GM18909 (cell line): ENCODE data around the gene MALRD1.
"Not testable (repeated sequence)": the region's sequence is repeated elsewhere in the genome, so short reads cannot be mapped to it uniquely, and the experiment has no call there.

Experiments
- ATAC-seq: cut with Tn5 transposase; IDR thresholded peaks from one replicate; pipeline ENCODE4 v1.9.1; 2021; ENCODE audit warnings: mild to moderate bottlenecking; ENCODE audit not compliant: unreplicated experiment, poor library complexity

The MALRD1 gene

DNA sequence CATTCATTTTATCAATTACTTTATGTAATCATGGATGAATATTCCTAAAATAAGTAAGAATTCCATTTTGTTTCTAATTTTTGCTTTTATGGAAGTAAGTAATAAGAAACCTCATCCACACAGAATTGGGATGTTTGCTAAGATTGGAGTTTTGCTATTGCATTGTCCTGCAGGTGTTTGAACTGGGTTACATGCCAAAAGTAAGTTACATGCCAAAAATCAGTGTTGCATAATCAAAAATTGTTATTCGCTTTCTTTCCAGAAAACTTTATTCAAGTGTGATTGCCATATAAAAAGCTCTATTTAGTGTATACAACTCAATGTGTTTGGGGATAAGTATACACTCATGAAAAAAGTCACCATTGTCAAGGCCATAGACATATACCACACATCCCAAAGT lies 420.9 kb downstream of the MALRD1 start:
- no peak for ATAC-seq

DNA sequence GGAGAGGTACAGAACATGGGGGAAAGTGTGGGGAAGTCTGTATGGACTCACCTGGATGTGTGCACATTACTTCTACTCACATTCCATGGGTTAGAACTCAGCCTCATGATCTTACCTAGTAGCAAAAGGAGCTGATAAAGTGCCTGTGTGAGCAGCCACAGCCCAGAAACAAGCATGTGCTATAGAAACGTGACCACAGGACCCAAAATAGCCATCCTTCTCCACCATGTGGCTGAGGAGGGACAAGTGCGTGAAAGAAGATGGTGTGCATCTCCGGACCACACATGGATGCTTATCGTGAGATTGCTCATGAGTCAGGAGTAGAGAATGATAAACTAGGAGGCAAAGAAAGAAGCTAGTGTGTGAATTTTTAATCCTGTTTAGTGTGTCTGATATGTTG lies 431.3 kb downstream of the MALRD1 start:
- ATAC-seq, result no peak

DNA sequence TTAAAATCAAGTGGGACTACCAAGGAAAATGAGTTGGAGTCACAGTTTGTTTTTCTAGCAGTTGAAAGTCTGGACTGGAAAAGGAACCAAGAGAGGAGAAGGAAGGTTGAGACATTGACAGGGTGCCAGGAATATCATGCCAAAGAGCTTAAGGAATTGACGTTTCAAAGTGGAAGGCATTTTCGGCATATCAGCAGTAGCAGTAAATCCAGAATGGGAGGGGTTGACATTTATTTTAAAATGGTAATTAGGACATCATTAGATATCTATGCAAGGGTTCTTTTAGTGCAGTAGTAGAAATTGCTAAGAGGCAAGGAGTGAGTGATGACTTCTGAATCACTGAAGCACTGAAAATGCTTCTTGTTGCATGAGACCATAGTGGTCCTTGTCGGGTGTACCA lies 431.8 kb downstream of the MALRD1 start:
- no peak for ATAC-seq

DNA sequence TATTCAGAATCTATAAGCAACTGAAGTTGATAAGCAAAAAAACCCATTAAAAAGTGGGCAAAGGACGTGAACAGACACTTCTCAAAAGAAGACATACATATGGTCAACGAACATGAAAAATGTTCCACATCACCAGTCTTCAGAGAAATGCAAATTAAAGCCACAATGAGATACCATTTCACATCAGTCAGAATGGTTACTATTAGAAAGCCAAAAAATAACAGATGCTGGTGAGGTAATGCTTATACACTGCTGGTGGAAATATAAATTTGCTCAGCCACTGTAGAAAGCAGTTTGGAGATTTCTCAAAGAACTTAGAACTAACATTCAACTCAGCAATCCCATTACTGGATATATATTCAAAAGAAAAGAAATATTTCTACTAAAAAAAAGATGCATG lies 434.8 kb downstream of the MALRD1 start:
- no peak for ATAC-seq

DNA sequence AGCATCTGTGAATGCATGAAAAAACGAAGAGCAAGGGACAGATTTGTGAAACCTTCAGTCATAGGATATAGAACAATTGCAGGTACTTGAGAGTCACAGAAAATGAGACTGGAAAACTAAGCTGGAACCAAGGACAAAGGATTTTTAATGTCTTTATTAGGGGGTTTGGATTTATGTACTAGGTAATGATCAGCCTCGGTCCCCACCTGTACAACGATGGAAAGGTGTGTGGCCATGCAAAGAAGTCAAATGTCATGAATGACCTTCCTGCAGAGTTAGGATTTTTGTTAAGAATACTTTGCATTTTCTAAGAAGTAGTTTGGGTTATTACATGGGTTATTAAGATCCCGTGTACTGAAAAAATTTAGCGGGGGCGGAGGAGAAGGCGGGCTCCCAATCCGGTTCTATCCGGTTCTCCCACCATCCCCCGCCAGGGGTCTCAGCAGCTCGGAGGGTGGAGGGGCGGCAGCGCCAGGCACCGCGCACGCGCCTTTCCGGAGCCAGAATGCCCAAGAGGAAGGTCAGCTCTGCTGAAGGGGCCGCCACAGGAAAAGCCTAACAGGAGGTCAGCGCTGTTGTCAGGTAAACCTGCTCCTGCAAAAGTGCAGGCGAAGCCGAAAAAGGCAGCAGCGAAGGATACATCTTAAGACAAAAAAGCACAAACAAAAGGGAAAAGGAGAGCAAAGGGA lies 440.1 kb downstream of the MALRD1 start:
- ATAC-seq, result no peak

DNA sequence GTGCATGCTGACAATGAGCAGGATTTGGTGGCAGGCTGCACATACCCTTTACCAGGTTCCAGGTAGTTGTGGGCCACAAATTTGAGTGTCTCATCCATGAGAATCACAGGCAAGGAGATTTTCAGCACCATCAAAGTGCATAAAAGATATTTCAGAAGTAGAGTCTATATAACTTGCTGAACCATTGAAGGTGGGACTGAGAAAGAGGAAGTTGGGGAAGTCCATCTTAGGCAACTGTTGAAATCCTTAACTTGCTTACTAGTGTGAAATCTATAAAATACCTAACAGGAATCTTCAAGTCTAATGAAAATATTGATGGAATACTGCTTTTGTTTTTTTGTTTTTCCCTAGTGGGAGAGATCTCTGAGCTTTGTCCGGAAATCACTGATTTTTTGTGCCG lies 442.6 kb downstream of the MALRD1 start:
- no peak for ATAC-seq

DNA sequence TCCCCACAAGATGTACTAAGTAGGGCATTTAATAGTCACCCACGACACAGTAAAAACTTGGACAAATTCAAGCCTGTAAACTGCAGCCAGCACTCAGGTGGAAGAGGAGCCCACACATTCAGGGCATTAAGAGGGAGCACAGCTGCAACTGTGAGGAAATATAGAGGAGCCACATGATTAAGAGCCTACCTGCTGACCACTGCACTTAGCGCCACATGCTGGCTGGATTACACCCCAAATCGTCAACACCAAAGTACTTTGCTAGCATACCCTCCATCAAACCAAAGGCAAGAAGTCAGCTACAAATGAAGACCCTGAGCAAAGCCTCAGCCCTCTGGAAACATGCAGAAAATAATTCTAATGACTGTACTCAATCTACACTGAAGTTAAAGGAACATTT lies 445.3 kb downstream of the MALRD1 start:
- ATAC-seq, result no peak

DNA sequence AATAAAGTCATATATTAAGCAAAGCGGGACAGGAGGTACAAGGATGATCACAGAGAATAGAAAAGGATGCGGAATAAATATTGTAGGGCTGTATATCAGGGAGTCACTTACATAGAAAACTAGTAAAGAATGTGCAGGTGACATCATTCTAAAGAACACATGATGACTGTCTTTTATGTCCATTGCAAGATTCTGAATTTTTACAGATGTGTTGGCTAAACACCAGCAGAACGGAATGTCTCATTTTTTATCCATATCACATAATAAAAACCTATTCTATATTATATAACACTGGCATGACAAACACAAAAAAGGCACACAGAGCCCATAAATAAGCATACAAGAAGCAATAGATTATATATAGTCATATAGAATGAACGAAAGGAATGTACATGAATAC lies 448.4 kb downstream of the MALRD1 start:
- no peak for ATAC-seq

DNA sequence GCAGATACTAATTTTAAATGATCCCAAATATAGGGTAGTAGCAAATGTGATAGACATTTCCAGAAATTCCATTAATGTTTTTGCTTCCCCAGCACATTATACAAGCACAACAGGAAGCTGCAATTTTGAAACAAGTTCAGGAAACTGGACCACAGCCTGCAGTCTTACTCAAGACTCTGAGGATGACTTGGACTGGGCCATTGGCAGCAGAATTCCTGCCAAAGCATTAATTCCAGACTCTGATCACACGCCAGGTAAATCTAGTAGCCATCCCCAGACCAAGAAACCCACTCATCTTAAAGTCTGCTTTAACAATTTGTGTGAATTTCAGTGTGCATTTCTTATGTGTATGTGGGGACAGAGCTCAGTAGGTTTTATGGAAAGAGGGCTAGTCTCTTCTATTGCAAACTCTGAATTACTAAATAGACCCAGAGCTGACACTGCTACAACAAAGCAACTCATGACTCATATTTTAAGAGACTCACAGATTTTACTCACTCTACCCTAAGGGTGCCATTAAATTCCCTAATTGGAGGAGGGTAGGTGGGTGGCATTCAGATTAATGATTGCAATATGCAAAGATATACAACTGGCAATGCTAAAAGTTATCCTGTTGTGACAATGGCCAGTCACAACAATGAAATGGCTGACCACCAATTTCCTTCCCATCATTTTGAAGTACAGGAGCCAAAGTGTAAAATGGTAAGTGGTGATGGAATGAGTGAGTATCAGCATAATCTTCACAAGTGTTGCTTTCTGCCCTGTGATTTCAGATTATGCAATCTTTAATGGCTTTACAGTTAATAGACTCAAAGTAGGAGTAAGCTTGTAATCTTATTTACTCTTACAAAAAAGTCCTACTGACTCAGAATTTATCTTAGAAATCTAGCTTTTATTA lies 450.0 kb downstream of the MALRD1 start:
- no peak for ATAC-seq

DNA sequence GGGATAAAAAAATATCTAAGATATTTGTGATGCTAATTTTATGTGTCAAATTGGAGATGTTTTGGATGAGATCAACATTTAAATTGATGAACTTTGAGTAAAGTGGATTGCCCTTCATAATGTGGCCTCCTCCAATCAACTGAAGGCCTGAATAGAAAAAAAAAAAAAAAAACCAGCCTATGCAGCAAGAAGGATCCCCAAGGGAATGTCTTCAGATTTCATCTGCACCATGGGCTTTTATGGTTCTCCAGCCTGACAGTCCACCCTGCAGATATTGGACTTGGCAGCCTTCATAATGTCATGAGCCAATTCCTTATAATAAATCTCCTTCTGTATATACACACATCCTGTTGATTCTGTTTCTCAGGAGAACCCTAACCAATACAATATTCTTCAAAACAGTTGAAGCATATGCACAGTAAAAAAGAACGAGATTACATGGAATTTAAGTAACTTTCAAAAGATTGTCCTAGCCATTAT lies 450.7 kb downstream of the MALRD1 start:
- no peak for ATAC-seq

DNA sequence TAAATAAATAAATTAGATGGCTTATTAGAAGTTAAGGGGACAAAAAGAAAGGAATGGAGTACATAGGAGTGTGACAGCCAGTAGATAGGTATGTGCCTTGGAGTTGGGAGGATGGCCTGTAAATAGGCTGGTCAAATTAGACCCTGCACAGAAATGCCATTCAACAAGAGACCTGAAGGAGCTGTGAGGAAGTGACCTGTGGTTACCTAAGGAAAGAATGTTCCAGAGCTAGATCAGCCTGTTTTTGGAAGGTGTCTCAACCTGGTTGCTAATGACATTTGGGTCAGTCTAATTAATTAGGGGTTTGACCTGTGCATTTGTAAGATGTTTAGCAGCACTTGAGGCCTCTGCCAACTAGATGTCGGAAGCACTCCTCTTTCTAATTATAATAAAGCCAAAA lies 452.4 kb downstream of the MALRD1 start:
- ATAC-seq, result no peak

DNA sequence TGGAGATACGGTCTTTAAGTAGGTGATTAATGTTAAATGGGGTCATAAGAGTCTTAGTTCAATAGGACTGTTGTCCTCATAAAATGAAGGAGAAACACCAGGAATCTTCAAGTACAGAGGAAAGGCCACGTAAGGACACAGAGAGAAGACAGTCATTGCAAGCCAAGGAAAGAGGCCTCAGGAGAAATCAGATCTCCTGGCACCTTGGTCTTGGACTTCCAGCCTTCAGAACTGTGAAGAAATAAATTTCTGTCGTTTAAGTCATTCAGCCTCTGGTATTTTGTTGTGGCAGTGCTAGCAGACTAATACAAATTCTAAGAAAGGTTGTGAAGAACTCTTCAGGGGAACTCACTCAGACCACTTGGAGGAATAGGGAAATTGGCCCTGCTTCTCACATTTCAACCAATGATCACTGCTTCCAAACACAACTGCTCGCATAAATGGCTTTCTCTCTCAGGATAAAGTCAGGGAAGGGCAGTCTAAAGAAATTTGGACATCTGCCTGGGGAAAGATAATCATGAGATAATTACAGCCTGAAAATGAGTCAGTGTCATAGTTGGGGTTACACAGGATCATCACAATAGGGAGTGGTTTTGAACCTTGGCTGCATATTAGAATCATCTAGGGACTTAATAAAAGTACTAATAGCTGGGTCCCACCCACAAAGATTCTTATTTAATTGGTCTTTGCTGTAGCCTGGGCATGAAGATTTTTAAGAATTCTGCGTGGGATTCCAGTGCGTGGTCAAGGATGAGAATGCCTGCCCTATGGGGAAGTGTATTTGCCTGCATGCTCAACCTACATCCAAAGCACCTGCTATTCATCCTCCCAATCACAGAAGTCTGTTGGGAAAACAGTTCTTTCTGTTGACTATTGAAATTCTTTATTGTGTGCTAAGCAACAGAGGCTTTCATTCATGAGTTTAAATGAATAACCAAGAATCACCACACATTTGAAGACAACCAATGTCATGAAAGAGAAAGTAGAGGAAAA lies 457.0 kb downstream of the MALRD1 start:
- no peak for ATAC-seq

DNA sequence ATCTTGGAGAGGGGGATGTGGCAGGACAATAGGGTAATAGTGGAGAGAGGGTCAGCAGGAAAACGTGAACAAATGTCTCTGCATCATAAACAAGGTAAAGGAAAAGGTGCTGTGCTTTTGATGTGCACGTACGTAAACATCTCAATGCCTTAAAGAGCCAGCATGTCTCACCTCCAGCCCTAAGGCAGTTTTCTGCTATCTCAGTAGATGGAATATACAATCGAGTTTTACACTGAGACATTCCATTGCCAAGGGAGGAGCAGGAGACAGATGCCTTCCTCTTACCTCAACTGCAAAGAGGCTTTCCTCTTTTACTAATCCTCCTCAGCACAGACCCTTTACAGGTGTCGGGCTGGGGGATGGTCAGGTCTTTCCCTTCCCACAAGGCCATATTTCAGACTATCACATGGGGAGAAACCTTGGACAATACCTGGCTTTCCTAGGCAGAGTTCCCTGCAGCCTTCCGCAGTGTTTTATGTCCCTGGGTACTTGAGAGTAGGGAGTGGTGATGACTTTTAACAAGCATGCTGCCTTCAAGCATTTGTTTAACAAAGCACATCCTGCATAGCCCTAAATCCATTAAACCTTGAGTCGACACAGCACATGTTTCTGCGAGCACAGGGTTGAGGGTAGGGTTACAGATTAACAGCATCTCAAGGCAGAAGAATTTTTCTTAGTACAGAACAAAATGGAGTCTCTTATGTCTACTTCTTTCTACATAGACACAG lies 461.6 kb downstream of the MALRD1 start:
- ATAC-seq, result not testable (repeated sequence)

DNA sequence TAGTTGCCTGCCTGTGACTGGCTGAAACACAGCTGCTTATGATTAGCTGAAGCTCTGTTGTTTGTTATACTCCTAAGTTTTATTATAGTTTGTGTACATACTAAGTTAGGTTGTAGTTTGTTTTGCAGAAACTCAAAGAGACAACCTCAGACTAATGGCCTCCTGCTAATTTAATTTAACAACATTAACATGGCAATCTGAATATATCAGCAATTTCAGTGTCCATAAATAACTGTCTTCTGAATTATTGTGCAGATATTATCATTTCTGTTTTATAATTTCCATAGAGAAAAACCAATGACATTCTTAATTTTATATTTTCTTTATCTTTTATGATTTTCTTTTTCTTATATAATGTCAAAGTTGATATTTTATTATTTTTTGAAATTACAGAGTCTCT lies 469.5 kb downstream of the MALRD1 start:
- no peak for ATAC-seq

DNA sequence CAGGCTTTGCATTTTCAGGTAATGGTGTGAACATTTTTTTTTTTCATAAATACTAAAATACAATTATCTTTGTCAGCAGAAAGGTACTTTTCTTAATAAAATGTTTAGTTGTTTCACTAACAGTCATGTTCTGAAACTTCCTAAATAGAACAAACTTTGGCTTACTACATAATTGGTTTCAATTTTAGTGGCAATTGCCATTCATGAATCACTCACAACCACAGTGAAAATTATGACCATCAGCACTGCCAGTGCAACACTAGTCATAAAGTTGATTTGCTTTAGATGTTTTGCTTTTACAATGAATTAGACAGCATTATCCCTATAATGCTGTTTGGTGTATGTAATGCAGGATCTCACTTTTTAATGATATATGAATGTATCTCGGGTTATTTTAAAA lies 470.0 kb downstream of the MALRD1 start:
- ATAC-seq, result no peak

DNA sequence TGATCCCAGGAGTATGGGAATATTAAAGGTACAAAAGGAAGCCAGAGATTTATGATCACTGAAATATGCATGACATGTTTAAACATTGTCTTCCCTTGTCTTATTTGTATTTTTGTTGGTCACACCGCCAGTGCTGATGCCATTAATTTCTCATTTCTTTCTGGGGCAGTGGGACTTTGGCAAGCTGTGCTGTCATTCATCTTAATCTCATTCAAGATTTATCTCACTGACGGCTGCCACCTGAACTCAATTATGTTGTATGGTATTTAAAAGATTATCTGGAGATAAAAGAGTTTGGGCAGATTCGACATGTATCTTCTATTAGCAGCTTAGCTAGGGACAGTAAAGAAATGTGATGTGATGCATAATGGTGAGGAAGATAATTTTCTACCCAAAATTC lies 482.7 kb downstream of the MALRD1 start:
- ATAC-seq, result no peak

DNA sequence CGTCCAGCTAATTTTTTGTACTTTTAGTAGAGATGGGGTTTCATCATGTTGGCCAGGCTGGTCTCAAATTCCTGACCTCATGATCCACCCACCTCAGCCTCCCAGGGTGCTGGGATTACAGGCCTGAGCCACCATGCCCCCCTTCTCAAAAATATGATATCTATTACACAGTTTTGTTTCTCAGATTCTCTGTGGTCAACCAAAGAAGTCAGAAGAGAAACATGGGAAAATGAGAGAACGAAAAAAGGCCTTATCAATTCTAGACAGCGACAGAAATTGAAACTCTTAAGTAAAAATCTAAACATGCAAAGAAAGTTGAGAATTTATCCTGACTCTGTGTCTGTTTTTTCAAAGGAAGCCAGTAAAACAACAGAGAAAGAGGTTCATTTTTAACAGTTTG lies 483.8 kb downstream of the MALRD1 start:
- ATAC-seq, result no peak

DNA sequence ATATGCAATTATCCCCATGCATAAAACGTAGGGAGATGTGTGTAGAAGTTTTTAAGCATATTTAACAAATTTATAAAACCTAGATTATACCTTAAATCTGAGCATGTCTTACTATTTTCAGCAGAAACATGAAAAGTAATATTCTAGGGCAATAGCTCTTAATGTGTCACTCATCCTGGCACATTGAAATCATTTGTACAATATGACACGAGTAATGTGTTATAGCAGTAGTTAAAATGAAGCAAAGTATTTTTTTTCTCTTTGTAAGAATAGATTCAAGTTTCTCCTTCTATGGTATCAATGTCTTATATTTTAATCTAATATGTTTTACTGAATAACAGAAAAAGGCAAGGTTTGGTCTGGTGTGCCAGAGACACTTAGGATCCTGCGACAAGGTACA lies 492.7 kb downstream of the MALRD1 start:
- no peak for ATAC-seq

DNA sequence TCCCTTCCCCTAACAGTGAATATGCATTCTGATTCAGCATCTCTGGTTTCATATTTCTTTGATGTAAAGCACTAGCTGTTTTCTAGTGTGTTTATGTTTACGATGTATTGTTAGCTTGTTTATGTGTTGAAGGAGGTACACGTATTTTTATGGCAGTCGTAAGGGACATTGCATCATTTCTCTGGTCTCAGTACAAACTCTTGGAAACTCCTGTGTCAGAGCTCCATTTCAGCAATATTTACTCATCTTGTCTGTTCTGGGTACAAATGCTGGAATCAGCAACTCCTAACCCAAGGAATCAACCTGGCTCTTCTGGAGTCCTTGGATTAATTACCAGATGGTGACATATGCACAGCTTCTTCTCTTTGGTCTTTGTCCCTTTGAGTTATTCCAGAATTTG lies 497.6 kb downstream of the MALRD1 start:
- no peak for ATAC-seq

DNA sequence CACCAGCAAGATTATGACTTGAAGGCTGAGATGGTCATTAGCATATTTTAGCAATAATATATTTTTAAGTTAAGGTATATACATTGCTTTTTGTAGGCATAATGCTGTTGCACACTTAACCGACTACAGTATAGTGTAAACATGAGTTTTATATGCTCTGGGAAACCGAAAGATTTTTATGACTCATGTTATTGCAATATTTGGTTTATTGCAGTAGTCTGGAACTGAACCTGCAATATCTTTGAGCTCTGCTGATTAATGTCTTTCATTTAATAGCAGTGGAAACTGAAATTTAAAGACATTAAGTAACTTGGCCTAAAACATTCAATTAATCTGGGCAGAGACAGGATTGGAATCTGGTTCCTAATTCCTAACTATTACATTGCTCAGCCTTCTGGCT lies 500.9 kb downstream of the MALRD1 start:
- no peak for ATAC-seq
